HPDE6-E6E7 (cell line): ENCODE measurements around the gene SYK.

Source experiments
- DNase-seq: peaks from one replicate; pipeline ENCODE4 v3.0.0; 2011; ENCODE audit warnings: missing footprints; ENCODE audit errors: extremely low spot score

SYK gene

DNA sequence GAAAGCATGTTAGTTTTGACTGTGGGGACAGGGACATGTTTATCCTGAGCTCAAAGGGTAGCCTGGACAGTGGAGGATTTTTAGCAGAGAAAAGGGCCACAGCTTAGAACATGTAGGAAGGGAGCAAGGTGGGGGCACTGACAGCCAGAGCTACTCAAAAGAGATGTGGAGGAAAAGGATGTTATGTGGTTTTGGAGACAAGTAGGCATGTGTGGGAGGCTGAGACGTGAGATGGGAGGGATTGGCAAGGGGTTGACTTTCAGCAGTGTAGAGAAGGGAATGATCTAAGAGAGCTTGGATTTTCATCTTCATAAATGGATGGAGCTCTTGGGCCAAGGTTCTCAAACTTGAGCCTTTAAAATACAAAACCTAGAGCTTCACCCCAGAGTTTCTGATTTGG, 24.0 kb downstream of the SYK start:
- DNase-seq = no peak

DNA sequence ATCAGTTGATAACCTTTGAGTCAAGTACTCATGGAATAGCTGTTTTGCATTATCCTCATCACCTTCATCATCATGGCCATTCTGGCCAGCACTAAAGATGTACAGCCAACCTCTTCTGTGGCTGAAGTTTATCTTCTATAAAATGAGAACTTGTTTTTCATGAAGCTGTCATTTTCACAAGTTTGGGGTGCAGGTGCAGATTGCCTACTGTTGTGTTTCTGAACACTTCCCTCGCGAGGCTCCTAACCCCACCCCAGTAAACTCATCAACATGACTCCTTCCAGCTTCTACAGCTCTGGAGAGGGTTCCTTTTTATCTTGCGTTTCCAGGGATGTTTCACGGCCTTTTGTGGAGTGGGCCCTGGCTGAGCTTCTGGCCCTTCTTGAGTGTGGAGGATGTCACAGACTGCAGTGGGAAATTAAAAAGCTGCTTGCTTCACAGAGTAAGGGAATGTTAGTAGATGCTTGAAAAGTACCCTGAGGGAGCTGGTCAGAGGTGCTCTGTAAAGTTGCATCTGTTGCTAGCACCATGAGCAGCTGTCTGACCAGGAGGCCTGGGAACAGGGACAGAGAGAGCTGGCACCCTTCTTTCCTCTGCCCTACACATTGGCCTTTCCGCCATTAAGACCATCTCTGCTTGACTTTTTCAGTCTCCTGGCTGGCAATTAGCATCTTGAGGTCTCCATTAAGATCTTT, 24.9 kb downstream of the SYK start:
- no peak for DNase-seq

DNA sequence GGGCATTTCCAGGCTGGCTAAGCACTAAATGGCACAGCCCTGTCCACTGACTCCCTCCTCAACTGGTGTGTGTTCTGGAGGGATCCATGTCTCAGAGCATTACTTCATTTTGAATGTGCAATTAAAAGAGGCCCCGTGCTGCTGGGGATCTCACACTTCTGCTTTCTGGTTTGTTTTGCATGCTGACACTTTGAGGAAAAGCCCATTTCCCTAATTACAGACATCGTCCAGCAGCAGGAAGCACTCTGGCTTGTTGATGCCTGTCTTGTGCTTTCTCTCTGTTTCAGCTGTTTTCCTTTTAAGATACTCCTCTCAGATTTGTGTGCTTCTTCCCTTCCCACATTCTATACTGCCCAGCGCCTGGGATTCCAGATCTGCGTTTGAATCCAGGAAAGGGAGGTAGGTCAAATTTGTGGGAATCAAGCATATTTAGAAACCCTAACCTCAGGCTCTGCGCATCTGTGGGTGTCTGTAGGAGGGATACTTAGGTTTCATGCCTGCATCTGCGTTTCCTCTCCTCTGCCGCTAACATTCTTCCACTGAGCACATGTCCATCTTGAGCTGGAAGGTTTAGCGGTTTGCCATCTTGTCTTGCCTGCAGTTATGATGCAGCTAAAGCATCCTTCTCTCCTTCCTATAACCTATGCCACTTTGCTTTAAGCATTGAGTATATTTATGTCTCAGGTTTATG, 25.7 kb downstream of the SYK start:
- DNase-seq = no peak

DNA sequence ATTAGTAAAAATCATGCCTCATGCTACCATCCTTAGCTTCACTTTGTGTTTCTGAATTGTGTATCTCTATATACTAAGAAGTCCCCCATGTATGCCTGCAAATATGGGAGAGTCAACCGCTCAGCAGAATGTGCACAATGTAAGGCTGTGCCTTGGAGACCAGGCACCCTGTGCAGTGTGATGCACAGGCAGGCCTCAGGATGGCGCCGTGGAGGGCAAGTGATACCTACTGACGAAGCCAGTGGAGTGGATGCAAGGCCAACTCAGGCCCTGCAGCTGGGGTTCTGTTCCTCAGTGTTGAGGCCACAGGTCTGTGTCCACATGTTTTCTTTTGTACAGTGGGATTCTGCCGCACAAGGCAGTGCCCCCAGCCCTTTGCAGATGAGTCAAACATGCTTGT, 28.4 kb downstream of the SYK start:
- DNase-seq = no peak

DNA sequence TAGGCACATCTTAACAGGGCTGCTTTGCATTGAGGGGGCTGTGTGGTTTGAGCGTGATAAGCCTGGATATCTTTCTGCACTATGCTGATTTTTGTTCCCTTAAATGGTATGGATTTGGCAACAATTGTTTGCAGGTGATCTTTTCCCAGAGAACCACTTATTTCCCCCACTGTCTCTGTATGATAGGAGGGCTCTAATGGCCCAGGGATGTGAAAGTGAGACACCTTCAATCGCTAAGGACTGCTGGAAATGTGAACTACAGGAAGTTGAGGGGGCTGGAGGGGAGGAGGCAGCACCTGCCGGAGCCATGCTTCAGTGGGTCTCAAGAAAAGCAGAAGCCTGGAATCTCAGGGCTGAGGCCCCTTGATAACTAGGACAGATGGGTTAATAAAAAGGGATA, 29.4 kb downstream of the SYK start:
- no peak for DNase-seq

DNA sequence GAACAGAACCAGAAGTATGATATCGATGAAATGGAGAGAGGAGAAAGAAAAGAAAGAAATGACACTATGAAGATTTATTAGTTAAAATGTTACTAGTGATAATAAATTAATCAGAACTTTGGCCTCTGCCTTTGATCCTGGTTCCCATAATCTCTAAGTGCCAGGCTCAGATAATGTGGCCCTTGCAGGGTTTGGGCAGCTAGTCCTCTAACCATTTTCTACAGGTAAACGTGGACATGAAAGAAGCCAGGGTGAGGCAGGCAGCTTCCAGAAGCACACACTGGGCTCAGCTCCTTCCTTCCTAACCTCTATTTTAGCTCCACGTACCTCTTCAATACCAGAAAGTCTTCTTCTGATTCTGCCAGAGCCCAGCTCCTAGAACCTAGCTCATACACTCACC, 30.6 kb downstream of the SYK start:
- no peak for DNase-seq

DNA sequence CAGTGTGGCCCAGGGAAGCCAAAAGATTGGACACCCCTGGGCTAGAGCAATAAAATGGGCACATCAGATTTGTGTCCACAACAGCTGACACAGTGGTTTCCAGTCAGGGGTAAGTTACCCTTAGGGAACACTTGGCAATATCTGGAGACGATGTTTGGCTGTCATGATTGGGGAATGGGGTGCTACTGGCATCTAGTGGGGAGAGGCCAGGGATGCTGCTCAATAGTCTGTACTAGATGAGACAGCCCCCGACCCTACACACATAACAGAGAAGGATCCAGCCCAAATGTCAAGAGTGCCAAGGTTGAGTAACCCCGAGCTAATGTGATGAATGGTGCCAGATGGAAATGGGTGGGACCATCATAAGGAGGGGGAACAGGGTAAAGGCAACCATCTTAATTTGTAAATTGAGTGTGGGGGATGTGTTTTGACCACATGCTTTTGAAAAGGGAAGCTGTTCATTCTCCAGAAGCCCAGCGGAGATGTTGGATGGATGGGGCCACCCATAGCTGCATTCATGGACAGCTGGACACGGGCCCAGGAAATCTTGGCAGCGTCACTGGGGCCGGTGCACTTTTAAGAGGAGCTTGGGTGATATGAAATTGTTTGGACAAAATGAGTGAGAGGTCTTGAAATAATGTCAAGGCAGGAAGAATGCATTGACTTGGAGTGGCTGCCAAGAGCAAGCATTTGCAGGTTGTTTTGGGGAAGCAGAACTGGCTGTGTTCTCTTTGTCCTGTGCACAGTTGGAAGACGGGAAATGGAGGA, 33.4 kb downstream of the SYK start:
- no peak for DNase-seq

DNA sequence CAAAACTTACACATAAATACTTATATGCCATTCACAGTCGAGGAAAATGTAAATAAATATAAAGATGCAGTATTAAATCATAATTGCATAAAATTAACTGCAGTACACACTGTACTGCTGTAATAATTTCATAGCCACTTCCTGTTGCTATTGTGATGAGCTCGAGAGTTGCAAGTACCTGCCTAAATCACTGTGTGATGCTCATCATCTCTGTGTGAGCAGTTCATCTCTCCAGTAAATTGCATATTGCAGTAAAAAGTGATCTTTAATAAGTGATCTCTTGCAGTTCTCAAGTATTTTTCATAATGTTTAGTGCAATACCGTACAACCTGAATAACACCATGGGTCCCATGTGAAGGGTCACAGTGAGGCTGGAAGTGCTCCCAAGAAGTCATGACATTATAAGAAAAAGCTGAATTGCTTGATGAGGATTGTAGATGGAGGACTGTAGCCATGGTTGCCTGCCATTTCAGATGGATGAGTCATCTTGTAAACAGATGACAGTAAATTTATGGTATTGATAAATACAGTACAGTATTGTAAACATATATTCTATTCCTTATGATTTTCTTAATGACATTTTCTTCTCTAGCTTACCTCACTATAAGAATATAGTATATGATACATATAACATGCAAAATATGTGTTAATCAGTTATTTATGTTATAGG, 34.9 kb downstream of the SYK start:
- DNase-seq = no peak

DNA sequence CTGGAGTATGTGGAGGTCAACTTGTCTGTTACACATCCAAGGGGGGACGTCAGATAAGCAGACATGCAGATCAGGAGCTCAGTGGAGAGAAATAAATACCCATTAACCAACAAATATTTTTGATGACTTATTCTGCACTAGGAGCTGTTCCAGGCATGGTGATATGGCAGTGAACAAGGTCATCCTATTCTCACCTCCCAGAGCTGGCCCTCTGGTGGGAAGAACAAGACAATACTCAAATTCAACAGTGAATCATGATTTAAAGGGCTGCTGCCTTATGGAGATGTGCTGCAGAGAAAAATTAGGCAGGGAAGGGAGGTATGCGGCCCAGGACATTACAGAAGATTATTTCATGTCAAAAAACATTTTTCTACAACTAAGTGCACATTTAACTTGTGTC, 36.5 kb downstream of the SYK start:
- DNase-seq = no peak

DNA sequence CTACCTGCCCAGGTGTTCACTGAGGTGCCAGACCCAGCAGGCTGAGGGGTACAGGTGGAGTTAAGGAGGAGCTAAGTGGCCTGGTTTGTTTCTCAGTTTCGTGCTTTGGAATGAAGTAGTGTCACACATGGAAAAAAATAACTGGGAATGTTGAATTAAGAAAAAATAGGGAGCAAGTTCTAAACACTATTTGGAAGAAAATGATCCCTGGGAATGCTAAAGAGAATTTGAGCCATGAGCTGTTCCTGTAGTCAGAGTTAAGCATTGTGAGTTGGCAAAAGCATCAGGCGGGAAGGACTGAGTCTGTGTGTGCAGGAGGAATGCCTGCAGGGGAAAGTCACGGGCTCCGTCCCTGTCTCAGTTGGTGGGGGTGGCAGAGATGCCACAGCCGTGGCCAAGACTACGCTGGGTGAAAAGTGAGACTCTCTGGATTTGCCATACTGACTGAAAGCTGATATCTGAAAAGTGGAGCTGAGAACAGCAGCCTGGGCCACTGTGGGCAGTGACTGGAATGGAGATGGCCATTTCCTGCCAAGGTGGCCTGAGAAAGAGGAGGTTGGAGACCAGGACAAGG, 37.0 kb downstream of the SYK start:
- no peak for DNase-seq

DNA sequence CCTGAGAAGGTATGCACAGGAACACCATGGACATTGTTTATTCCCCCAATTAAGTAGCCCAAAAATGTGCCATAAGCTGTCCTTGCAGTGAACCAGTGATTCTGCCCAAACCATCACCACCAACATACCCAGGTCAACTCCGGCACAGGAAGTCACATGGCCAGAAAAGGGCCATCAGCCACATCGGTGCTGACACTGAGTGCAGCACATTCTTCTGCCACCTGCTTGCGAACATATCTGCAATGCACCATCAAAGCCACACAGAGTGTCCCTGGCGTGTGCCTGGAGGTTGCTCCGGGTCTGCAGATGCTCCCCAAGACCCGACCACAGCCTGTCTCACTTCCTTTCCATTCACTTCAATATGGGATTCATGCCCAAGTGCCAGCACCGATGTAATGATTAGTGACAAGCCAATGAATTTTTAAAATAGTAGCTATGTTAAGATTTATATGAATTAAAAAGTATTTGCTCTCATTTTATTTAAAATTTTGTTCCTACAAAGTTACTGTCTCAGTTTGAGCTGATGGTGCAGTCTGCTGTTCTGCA, 37.6 kb downstream of the SYK start:
- no peak for DNase-seq

DNA sequence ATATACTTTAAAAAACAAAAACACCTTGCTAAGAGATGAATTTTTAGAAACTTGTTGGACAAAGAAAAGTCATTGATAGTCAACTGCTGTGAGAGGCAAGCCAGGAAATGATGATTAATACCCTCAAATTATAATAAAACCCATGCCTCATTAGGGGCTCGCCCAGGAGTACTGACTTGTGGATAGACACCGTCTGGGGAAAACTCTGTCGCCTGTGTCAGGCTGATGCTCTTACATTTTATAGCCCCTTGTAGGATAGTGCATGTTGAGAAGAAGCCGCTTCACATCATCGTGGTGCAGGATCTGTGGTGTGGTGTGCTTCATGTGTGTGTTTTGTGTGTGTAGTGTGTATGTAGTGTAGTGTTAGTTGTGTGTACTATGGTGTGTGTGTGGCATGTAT, 39.1 kb downstream of the SYK start:
- DNase-seq = no peak

DNA sequence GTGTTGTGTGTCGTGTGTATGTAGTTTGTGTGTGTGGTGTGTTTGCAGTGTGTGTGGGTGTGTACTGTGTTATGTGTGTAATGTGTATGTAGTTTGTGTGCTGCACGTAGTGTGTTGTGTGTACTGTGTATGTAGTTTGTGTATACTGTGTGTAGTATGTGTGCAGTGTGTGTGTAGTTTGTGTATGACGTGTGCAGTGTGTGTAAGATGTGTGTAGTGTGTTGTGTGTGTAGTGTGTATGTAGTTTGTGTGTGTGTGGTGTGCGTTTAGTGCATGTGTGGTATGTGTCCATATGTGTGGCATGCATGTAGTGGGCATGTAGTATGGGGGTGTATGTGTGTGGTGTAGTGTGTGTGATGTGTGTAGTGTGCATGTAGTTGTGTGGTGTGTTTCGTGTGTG, 39.6 kb downstream of the SYK start:
- DNase-seq = no peak

DNA sequence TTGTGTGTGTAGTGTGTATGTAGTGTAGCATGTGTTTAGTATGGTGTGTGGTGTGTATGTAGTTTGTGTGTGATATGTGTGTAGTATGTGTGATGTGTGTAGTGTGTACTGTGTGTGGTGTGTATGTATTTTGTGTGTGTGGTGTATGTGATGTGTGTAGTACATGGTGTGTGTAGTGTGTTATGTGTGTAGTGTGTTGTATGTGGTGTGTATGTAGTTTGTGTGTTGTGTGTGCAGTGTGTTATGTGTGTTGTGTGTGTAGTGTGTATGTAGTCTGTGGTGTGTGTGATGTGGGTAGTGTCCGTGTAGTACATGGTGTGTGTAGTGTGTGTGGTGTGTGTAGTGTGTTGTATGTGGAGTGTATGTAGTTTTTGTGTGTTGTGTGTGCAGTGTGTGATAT, 40.0 kb downstream of the SYK start:
- no peak for DNase-seq

DNA sequence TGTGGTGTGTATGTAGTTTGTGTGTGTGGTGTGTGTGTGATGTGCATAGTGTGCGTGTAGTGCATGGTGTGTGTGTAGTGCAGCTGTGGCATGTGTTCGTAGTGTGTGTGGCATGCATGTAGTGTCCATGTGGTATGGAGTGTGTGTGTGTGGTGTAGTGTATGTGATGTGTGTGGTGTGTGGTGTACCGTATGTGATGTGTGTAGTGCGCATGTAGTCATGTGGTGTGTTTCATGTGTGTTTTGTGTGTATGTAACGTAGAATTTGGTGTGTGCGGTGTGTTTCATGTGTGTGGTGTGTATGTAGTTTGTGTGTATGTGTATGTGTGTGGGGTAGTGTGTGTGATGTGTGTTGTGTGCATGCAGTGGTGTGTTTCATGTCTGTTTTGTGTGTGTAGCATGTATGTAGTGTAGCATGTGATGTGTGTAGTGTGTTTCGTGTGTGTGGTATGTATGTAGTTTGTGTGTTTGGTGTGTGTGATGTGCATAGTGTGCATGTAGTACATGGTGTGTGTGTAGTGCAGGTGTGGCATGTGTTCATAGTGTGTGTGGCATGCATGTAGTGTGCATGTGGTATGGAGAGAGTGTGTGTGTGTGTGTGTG, 40.7 kb downstream of the SYK start:
- DNase-seq = no peak

DNA sequence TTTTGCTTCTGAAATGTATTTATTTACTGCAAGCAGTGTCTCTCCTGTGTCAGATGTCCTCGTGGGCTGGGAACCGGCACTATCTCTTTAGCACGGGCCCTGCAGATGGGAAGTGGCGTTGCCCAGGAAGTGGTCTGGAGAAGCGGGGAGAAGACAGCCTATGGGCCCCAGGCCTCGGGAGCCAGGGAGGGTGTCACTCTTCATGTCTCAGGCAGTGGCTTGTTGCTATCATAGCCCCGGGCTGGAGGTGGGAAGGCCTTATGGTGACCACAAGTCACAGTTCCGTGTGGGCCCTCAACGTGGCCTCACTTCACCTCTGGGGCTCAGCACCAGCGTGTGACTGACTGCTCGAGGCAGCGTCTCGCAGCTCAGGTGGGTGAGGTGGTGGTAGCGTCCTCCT, 41.4 kb downstream of the SYK start:
- DNase-seq = no peak

DNA sequence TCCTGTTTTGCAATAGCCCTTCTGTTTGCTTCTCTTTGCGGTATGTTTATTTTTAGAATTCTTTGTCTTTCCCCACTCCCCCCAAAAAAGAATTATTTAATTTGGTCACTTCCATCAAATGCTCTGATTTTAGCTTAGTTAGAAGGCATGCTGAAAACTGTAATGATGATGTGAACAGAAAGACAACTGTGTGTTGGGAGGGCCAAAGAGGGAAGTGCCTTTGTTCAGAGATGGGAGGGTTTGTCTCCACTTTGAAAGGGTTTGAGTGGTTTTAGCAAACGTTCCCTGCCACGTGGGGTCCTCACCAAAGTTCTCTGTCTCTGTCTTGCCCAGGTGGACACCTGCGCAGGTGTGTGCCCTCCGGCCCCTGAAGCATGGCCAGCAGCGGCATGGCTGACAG, 41.9 kb downstream of the SYK start:
- no peak for DNase-seq

DNA sequence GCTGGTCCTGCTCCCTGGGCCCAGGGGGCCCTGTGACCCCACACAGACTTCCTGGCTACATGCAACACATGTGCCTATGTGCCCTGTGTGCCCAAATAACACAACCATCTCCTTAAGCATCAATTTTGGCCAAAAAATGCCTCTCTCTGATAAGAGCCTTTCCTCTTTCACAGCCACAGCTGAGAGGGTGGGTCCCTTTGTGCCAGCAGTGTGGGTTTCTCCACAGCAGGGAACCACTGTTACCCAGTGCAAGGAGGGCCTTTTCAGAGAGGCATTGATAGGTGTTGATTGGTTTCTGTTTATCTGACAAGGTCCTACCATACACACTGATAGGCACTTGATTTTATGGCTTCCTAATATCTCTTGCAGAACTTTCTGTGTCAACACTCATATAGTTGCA, 42.7 kb downstream of the SYK start:
- no peak for DNase-seq

DNA sequence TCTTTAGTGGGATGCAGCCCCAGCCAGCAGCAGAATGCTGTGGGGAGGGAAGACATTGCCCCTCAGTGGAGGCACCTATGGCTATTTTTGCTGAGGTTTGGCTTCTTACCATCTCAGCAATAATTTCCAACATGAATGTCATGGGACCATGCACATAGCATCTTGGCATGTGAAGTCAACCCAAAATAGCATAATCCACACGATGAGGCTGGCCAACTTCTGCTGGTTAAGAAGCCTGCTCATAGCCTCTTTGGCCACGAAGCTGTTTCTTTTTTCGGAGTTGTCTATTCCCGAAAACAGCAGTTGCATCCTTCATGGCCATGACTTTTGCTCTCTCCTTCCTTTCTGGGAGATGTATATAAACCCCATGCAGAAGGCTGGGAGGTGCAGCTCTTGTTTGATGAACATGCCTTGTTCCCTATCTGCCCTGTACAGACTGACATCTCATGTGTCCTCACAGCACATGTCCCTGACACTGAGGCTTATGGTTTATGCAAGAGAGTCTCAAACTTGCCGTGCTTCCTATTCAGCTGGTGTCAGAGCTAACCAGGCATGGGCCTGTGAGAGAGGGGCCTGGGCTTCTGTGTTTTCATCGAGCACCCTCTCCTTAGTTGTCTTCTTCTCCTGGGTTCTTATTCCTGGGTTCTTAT, 45.3 kb downstream of the SYK start:
- DNase-seq = no peak

DNA sequence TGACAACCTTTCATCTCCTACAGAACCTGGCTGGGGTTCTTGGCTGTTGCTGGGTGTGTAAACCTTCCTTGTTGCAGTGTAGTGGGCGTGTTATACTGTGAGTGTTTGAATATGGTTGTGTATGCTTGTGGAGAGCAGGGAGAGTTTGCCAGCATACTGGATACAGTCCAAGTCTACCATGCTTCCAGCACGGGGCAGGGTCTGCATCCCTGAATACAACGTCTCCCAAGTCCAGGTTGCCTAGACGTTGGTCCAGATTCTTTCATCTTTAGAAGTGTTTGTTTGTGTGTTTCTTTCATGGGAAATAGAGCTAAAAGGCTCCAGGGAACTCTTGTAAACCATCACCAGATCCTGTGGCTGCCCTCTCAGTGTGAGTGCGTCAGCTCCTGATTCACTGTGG, 46.4 kb downstream of the SYK start:
- DNase-seq = no peak

DNA sequence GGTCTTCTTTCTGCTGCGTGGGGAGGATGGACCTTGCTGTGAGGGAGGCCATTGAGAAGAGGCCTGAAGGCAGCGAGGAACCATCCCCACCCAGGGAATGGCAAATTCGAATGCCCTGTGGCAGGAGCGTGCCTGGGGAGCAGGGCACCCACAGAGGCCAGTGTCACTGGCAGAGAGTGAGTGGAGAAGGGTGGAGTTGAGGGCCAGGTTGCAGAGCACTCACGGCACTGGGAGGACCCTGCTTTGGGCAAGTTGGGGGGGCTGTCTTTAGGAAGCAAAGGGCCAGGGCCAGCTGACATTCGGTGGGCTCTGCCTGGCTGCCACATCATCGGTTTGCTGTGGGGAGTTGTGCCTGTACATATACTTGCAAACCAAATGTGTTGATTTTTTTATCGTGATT, 47.2 kb downstream of the SYK start:
- no peak for DNase-seq
